RPMI8226 (cell line): ENCODE results near the gene DAB2IP.
"Not testable (repeated sequence)": the region's sequence is repeated elsewhere in the genome, so short reads cannot be mapped to it uniquely, and the experiment has no call there.

ENCODE experiments used
- DNase-seq: peaks from one replicate; pipeline ENCODE4 v3.0.0-alpha.2; 2015

DAB2IP gene

GRCh38 chr9:121627427-121627826 is 24.0 kb upstream of the DAB2IP start:
- no peak for DNase-seq

- DNase-seq: no peak
Observed at GRCh38 chr9:121628401-121628800, 23.0 kb upstream of the DAB2IP start.

DNA sequence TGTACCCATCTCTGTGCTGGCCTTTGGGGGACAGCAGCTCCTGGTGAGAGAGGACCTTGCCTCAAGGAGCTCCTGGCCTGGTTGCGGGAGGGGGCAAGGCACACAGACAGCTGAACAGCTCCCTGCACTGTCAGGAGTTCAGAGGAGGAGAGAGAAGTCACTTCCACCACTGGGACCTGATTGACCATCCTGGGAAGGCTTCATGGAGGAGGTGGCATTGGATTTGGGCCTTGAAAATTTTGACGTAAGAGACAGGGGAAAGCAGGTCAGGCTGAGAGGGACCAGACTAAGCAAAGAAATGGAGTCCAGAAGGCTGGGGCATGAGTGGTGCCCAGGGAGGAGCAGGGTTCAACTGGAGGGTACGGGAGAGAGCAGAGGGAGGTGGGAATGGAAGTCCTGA is 20.3 kb upstream of the DAB2IP start:
- no peak for DNase-seq

- DNase-seq: no peak
Observed at GRCh38 chr9:121631978-121632418, 19.4 kb upstream of the DAB2IP start.

- DNase-seq: no peak
Observed at GRCh38 chr9:121633119-121633714, 18.2 kb upstream of the DAB2IP start.

GRCh38 chr9:121633736-121634135 is 17.7 kb upstream of the DAB2IP start:
- DNase-seq: no peak

DNA sequence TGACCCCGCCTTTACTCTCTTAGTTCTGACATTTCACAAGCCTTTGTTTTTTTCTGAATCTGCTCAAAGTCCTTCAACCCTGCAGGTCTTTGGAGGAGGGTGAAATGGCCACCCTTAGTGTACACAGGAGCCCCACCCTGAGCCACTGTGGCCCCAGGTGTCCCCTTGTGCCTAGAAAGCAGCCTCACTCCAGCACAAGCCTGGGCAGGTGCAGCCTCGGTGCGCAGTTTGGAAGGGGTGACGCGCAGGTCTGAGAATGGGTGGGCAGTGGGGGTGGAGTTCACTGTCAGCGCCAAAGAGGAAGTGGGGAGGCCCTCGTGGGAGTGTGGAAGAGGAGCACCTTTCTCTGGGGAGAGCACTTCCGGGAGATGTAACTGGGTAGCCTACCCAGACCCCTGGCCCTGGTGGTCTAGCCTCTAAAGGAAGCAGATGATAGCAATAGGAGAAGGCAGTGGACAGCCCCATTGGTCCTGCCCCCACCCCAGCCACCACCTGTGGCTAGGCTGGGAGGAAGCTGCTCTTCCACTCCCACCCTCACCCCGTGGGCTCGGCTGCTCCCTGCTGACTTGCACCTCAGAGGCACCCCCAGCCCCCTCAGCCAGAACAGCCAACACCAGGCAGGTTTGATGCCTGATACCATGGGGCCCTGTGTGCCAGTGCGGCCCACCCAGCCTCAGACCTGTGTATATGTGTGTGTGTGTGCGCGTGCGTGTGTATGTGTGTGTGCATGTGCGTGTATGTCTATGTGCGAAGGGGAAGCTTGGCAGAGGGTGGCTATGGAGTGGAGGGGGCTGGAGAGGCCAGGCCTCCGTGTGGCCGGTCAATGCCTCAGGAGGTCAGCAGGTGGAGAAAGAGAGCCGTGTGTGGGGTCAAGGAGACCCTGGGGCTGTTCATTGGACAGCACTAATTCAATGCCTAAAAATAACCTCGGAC is 16.8 kb upstream of the DAB2IP start:
- DNase-seq: peak; percentile 43

GRCh38 chr9:121635300-121635876 is 16.0 kb upstream of the DAB2IP start:
- DNase-seq: no peak

- DNase-seq: no peak
Observed at GRCh38 chr9:121636341-121636865, 15.0 kb upstream of the DAB2IP start.

DNA sequence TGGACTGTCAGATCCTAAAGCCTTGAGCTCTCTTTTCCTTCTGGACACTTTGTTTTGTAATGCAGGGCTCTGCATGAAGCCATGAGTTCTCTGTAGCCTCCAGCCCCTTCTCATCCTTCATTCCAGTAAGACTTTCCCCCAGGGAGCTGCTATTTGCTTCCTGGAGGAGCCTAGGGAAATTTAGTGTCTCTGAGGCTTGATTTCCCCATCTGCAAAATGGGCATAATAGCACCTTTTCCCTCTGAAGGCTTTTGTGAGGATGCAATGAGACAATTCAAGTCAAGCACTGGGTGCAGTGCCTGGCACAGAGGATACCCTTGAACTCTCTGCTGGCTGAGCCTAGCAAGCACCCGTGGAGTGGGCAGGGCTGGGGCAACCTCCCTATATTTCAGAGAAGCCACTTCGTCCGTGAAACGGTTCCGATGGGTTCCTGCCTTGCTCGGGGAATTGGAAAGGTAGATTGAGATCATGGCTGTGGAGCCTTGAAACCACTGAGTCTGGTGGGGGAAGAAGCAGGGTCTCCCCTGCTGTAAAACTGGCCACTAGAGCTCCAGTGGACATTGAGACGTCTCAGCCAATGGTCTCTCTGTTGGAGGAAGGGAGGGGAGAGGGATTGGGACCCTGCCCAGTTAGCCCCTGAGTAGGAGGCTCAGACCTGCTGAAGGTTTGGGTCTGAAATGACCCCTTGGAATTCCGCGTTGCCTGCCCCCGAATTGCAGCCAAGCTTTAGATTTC is 14.3 kb upstream of the DAB2IP start:
- DNase-seq: no peak

- DNase-seq: peak; percentile 82
Observed at GRCh38 chr9:121637713-121638220, 13.7 kb upstream of the DAB2IP start.

DNA sequence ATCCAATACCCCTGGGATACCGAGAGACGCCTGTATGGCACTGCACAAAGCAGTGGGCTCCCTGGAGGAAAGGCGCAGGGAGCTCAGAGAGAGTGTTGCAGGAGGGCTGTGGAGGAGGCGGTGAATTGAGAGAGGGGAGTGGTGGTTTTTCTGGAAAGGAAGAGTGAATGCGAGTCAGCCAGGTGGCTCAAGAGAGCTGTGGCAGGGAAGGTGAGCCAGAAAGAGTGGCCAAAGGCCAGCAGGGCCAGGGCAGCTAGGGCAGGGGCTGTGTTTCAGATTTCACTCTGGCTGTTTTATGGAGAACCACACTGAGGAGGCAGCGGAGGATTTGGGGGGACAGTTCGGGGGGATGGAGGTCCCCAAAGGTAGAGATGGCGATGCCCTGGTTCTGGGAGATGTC is 13.0 kb upstream of the DAB2IP start:
- no peak for DNase-seq

DNA sequence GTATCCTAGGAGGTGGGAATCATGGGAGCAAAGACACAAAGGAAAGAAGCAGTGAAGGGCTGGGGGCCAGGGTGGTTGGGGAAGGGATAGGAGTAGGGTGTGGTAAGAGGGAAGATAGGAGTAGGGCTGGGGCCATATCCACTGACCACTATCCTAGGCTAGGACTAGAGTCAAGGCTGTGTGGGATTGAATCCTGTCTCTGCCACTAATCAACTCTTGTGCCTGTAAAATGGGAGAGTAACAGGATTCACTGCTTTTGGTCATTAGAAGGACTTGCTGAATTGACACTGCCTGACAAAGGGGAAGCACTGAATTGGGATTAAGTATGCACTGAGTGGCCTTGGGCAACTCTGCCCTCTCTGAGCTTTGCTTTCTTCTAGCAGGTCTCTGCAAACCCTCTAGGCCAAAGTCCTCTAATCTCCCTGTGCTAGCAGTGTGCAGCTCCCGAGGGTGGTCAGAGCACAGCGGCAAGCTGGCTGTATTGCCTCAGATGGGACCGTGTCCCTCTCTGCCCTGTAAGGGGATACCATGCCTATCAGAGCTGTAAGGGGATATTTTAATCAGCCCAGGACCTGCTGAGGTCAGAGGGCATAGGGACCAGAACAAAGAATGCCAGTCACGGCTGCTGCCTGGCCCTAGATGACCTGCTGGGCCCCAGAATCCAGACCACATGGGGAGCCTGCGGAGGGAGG is 12.4 kb upstream of the DAB2IP start:
- no peak for DNase-seq

DNA sequence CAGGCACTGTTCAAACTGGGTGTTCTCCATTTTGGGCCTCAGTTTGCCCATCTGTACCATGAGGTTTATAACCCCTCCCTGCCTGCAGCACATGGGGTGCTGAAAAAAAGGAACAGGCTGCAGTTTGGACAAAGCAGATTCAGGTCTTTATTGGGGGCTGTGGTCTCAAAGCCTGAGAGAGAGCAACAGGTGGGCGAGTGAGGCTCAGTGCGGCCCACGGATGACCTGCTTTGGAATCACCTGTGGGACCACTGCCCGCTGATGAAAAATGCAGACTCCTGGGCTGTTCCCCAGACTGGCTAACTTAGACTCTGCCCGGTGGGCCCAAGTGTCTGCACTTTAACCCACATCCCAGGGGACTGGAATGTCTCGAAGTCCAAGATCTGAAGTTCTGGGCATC is 11.8 kb upstream of the DAB2IP start:
- no peak for DNase-seq

GRCh38 chr9:121640076-121640475 is 11.4 kb upstream of the DAB2IP start:
- DNase-seq: peak; percentile 51

- no peak for DNase-seq
Observed at GRCh38 chr9:121640491-121641223, 10.8 kb upstream of the DAB2IP start.

- no peak for DNase-seq
Observed at GRCh38 chr9:121641224-121641611, 10.2 kb upstream of the DAB2IP start.

GRCh38 chr9:121642758-121643157 is 8.7 kb upstream of the DAB2IP start:
- no peak for DNase-seq

- no peak for DNase-seq
Observed at GRCh38 chr9:121643473-121643872, 8.0 kb upstream of the DAB2IP start.

GRCh38 chr9:121644040-121644439 is 7.4 kb upstream of the DAB2IP start:
- not testable (repeated sequence) for DNase-seq

DNA sequence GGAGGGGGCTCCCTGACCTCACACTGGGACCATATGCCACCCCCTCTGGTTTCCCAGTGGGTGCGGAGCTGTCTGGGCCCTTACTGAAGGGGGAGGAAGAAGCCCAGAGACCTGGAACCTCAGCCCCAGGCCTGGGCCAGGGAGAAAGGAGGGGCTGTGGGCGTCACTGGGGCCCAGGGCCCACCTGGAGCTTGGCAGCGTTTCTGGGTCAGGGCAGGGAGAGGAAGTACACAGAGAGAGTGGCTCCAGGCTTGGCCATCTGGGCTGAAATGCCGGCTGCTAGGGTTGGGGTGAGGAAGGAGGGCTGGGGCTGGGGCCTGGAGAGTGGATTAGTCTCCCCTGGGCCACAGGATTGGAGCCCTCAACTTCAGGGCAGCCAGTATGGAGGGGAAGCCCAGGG is 6.4 kb upstream of the DAB2IP start:
- DNase-seq: peak; percentile 45
